GM12874 (cell line): ENCODE results near the gene CEP170B.

Source experiments
- CTCF ChIP-seq: IDR thresholded peaks from 2 replicates; pipeline ENCODE4 v1.5.1; 2011; ENCODE audit warnings: low read depth, mild to moderate bottlenecking, control low read depth, low read length, moderate library complexity; ENCODE audit not compliant: insufficient read depth

CEP170B gene

GRCh38 chr14:104913435-104913834 is 48.4 kb downstream of the CEP170B start:
- TF ChIP-seq CTCF: no peak

DNA sequence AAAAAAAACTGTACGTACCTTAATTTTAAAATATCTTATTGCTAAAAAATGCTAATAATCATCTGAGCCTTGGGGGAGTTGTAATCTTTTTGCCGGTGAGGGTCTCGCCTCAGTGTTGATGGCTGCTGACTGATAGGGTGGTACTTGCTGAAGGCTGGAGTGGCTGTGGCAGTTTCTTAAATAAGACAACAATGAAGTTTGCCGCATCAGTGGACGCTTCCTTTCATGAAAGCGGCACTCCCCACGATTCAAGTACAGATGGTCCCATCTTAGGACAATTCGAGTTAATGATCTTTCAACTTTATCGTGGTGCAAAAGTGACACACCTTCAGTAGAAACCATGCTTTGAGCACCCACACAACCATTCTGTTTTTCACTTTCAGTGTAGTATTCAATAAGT is 52.0 kb downstream of the CEP170B start:
- TF ChIP-seq CTCF: no peak

DNA sequence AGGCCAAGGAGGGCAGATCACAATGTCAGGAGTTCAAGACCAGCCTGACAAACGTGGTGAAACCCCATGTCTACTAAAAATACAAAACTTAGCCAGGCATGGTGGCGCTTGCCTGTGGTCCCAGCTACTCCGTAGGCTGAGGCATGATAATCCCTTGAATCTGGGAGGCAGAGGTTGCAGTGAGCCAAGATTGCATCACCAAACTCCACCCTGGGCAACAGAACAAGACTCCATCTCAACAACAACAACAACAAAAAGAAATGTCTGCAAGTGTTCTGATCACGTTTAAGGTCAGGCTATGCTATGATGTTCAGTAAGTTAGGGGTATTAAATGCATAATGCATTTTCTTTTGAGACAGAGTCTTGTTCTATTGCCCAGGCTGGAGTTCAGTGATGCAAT is 52.9 kb downstream of the CEP170B start:
- TF ChIP-seq CTCF: no peak

DNA sequence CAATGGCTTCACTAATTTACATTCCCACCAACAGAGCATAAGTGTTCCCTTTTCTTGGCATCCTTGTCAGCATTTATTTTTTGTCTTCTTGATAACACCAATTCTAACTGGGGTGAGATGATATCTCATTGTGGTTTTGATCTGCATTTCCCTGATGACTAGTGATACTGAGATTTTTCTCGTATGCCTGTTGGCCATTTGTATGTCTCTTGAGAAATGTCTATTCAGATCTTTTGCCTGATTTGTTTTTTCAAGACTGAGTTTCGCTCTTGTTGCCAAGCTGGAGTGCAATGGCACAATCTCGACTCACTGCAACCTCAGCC is 54.9 kb downstream of the CEP170B start:
- no peak for TF ChIP-seq CTCF

DNA sequence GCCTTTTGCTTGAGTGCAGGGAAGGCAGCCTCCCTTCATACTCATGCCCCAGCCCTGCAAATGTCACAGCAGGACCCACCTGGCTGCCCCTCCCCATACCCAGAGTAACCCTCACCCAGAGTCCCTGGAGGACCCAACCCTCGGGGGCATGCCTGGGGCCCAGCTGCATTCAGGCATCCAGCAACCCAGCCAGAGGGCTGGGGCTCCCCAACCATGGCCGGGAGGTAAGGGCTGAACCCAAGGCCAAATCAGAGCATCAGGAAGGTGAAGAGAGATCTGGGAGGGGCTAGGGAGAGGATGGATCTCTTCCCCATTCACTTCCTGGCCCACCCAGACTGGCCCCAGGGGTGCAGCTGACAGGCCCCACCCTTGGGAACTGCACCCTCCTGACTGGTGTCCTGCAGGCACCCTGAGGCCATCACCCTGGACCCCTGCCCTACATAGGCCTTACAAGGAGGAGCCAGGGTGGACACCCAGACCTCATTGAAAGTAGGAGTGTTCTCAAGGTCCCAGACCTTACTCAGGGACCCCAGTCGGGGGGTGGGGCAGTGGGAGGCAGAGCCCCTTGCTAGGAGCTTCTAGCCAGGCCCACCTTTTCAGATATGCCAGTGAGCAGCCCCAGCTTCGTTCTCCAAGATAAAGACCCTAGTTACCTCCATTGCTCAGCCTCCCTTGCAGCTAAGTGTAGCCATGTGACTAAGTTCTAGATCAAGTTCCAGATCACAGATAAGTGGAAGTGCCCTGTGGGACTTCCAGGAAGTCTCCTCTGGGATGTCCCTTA is 58.8 kb downstream of the CEP170B start:
- no peak for TF ChIP-seq CTCF

- no peak for TF ChIP-seq CTCF
These were observed 59.5 kb downstream of the CEP170B start, which contains the start of gene PLD4 for GRCh38 chr14:104924421-104925213. Gene PLD4 (plus strand): TSS chr14:104924879. CDS start chr14:104927141, 2,262 bp downstream.

DNA sequence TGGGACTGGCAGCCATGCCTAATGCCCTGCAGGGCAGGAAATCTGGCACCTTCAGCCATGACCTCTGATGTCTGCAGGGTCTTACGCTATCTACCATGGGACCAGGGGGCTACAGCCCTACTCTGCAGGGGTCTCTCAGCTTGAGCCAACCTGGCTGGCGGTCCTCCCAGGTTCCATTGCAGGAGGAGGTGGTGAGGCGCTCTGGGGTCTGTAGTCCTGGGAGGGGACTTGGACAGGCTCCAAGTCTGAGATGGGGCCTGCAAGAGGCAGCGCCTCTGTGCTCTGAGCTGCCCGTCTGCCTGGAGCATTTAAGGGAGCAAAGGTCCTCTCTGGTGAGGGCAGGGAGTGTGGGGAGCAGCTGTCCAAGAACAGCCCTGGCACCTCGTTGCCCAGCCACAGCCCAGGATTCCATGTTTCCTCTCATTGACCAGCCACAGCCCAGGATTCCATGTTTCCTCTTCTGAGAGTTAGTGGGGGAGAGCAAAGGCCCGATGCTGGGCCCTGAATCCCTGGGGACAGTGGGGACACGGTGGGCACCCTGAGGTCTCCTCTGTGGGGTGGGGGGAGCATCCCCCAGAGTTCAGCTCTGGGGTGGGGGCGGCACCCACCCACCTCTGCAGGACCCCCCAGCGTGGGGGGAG is 60.3 kb downstream of the CEP170B start:
- no peak for TF ChIP-seq CTCF
